ENCODE results near the gene RPS21.

DNA sequence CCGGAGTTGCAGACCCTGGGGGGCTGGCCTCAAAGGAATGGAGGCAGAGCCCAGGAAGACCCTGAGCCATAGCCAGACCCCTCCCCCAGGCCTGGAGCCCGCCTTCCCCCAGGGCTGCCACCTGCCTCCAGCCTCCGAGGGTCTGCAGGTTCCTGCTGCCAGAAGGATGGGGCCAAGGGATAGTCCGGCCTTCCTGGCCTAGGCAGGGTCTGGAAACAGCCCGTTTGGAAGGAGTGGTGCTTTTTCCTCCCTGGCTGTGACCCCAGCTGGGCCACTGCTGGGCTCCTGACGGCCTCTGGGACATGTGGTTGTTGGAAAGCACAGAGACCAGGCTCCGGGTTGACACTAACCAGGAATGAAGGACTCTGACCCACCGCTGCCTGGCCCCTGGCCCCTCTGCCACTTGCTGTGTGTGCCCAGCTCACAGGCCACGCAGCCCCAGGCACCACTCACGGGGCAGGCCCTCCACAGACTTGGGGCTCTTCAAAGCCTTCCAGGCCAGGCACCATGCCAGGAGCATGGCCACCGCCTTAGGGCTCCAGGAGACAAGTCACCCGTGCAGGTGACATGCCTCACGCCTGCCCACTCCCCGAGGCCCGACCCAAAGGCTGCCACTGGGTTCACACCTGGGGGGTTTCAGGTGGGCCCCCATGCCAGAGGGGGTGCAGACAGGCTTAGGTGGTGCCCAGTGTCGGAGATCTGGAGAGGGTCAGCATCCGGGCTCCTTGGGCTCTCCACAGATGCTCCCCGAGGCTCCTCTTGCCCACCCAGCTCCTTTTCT is 15.9 kb upstream of the RPS21 start:
- TF ChIP-seq CHD1 (IDR thresholded peaks at IDR 0.05; ENCODE audit: low read depth, low read length) = no peak
- no peak for TF ChIP-seq RFX5 (IDR thresholded peaks at IDR 0.05; ENCODE audit: low read depth, low read length)
- TF ChIP-seq, protein P1, sequence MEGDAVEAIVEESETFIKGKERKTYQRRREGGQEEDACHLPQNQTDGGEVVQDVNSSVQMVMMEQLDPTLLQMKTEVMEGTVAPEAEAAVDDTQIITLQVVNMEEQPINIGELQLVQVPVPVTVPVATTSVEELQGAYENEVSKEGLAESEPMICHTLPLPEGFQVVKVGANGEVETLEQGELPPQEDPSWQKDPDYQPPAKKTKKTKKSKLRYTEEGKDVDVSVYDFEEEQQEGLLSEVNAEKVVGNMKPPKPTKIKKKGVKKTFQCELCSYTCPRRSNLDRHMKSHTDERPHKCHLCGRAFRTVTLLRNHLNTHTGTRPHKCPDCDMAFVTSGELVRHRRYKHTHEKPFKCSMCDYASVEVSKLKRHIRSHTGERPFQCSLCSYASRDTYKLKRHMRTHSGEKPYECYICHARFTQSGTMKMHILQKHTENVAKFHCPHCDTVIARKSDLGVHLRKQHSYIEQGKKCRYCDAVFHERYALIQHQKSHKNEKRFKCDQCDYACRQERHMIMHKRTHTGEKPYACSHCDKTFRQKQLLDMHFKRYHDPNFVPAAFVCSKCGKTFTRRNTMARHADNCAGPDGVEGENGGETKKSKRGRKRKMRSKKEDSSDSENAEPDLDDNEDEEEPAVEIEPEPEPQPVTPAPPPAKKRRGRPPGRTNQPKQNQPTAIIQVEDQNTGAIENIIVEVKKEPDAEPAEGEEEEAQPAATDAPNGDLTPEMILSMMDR (IDR thresholded peaks at IDR 0.05 in 2 of 3, conservative IDR thresholded peaks at IDR 0.05 in 1 of 3; ENCODE audit: control insufficient read depth in 2 of 3, extremely low read depth in 1 of 3, insufficient read depth in 1 of 3, low read depth in 3 of 3, low read length in 3 of 3) = no peak
- no peak for TF ChIP-seq ESRRA (IDR thresholded peaks at IDR 0.05; ENCODE audit: low read length)
- TF ChIP-seq CHD2 (IDR thresholded peaks at IDR 0.05; ENCODE audit: borderline replicate concordance, low read depth, low read length) = no peak
- TF ChIP-seq CEBPB (IDR thresholded peaks at IDR 0.05; ENCODE audit: borderline replicate concordance in 1 of 2, low read depth in 2 of 2, low read length in 2 of 2) = no peak
- no peak for TF ChIP-seq GABPA (IDR thresholded peaks at IDR 0.05; ENCODE audit: low read depth)
- no peak for TF ChIP-seq BCL11A (IDR thresholded peaks at IDR 0.05; ENCODE audit: low read depth, low read length)
- no peak for TF ChIP-seq CHD4 (IDR thresholded peaks at IDR 0.05)
- no peak for TF ChIP-seq CBX3 (IDR thresholded peaks at IDR 0.05; ENCODE audit: borderline replicate concordance, low read depth)
- TF ChIP-seq EP300 (IDR thresholded peaks at IDR 0.05; ENCODE audit: borderline replicate concordance in 1 of 2, control insufficient read depth in 1 of 2, low read depth in 2 of 2, low read length in 2 of 2) = no peak
- no peak for TF ChIP-seq PAX8 (IDR thresholded peaks at IDR 0.05)
- TF ChIP-seq, protein P2, sequence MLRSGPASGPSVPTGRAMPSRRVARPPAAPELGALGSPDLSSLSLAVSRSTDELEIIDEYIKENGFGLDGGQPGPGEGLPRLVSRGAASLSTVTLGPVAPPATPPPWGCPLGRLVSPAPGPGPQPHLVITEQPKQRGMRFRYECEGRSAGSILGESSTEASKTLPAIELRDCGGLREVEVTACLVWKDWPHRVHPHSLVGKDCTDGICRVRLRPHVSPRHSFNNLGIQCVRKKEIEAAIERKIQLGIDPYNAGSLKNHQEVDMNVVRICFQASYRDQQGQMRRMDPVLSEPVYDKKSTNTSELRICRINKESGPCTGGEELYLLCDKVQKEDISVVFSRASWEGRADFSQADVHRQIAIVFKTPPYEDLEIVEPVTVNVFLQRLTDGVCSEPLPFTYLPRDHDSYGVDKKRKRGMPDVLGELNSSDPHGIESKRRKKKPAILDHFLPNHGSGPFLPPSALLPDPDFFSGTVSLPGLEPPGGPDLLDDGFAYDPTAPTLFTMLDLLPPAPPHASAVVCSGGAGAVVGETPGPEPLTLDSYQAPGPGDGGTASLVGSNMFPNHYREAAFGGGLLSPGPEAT (IDR thresholded peaks at IDR 0.05; ENCODE audit: low read depth) = no peak
